Vagina (tissue), 2 donors: ENCODE data around the gene TRIAP1. TPM values are rescaled to one million over a fixed set of nuclear protein-coding genes. Genes with fewer than 3 reads are reported as not detected.

Experiments
- DNase-seq, 2 donors: peaks; one replicate each; pipeline ENCODE4 v3.0.0-alpha.2; 2017; ENCODE audit errors: extremely low spot score in 2 of 2
- H3K27ac ChIP-seq: fragments of 200-600 bp; sonication (generic); one replicate; pipeline ENCODE4 v1.5.1; 2019
- H3K27me3 ChIP-seq: fragments of 200-600 bp; sonication (generic); one replicate; pipeline ENCODE4 v1.5.1; 2019
- H3K36me3 ChIP-seq, 2 donors: fragments of 200-600 bp; sonication (generic); one replicate each; pipeline ENCODE4 v1.5.1; 2017 to 2019
- H3K4me1 ChIP-seq: fragments of 200-600 bp; sonication (generic); one replicate; pipeline ENCODE4 v1.5.1; 2019
- H3K4me3 ChIP-seq, 2 donors: fragments of 200-600 bp; sonication (generic); 1 replicate in 1 of 2; 2 replicates in 1 of 2; pipeline ENCODE4 v1.5.1; 2016 to 2019
- H3K9me3 ChIP-seq: fragments of 200-600 bp; sonication (generic); one replicate; pipeline ENCODE4 v1.5.1; 2019
- POLR2A ChIP-seq, 2 donors: fragments of 450-650 bp; IDR thresholded peaks; one replicate each; pipeline ENCODE4 v1.6.1; 2017; ENCODE audit warnings: antibody characterized with exemption in 2 of 2, mild to moderate bottlenecking in 2 of 2, moderate library complexity in 2 of 2
- POLR2AphosphoS5 ChIP-seq, 2 donors: sonication (generic); formaldehyde crosslinking; IDR thresholded peaks; one replicate each; pipeline ENCODE4 v1.9.0; 2017; ENCODE audit warnings: antibody characterized with exemption in 2 of 2, mild to moderate bottlenecking in 2 of 2, low read depth in 1 of 2; ENCODE audit not compliant: insufficient read depth in 1 of 2
- intact Hi-C: fragments of 100-400 bp; cut with DNase I; formaldehyde crosslinking; loops from one replicate; pipeline ENCODE4 v1.15.1; 2023
- total RNA-seq: library from RNA; depleted of rRNA; stranded (reverse); fragments of >200 nt; gene quantifications from one replicate; pipeline ENCODE4 v1.2.3, GENCODE V29; 2016
- TF ChIP-seq, protein P1 (sequence below), 3 experiments: fragments of 450-650 bp in 2 of 3; fragments of 200-600 bp in 1 of 3; sonication (generic) in 1 of 3; IDR thresholded peaks; one replicate each; pipeline ENCODE4 v1.5.1; 2017 to 2019; ENCODE audit warnings: antibody characterized with exemption in 3 of 3, mild to moderate bottlenecking in 2 of 3, moderate library complexity in 2 of 3

Gene TRIAP1
- total RNA-seq, 1 donor from 2014 or later, result 3.9 TPM

DNA sequence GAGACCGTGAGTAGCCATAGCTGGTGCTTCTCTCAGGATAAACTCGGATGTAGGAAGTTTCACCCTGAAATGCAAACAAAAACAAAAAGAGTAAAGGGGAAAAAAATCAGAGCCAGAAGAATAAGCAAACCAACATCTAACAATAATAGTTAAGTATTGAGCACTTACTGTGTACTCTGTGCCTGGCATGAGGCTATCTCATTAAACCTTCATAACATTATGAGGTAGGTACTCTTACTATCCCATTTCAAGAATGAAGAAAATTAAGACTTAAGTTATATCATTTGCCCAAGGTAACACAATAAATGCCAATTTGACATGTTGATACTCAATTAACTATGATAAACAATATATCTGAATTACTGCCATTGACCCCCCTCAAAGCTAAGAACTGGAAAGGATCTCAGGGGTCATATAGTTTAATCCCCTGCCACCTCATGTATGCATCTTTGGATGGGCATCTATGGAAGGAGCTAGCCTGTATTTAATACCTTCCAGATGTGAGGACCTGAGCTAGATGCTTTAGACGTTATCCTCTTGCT, 16.0 kb upstream of the TRIAP1 start:
- intact Hi-C loops, result no loop called here
- H3K4me1 ChIP-seq, result peaks cover 12% of the 10 kb centered on the region
- H3K36me3 ChIP-seq, result peaks cover 0 to 79% of the 10 kb centered on the region in 2 donors
- DNase-seq, result no peak
- TF ChIP-seq, protein P1, sequence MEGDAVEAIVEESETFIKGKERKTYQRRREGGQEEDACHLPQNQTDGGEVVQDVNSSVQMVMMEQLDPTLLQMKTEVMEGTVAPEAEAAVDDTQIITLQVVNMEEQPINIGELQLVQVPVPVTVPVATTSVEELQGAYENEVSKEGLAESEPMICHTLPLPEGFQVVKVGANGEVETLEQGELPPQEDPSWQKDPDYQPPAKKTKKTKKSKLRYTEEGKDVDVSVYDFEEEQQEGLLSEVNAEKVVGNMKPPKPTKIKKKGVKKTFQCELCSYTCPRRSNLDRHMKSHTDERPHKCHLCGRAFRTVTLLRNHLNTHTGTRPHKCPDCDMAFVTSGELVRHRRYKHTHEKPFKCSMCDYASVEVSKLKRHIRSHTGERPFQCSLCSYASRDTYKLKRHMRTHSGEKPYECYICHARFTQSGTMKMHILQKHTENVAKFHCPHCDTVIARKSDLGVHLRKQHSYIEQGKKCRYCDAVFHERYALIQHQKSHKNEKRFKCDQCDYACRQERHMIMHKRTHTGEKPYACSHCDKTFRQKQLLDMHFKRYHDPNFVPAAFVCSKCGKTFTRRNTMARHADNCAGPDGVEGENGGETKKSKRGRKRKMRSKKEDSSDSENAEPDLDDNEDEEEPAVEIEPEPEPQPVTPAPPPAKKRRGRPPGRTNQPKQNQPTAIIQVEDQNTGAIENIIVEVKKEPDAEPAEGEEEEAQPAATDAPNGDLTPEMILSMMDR (IDR thresholded peaks at IDR 0.05), result no peak
- no peak for TF ChIP-seq POLR2AphosphoS5 (IDR thresholded peaks at IDR 0.05; ENCODE audit: insufficient read depth in 1 of 2, low read depth in 1 of 2)
- H3K9me3 ChIP-seq, result no peaks in the 10 kb centered on the region
- no peak overlapping the region for H3K27ac ChIP-seq
- H3K4me3 ChIP-seq, result no peak overlapping the region
- H3K27me3 ChIP-seq, result no peaks in the 10 kb centered on the region

DNA sequence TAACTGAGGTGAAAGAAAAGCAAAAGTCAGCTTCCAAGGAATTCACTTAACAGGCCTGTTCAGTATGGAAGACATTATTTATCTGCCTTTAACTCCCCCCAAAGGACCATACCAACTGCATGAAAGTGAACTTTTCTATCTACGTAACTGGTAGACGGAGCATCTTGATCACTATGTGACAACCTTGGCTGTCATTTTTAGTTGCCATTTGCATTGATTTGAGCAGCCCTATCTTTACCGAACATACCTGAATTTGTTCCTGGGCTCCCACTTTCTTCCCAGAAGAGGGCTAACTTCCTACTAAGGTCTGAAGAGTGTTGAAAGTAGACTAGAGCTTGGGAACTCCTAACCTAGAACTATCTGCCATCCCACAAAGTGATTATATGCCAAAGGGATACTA, 14.0 kb upstream of the TRIAP1 start:
- DNase-seq, result no peak
- Histone ChIP-seq H3K4me3 (no peak overlapping the region), H3K27me3 (no peaks in the 10 kb centered on the region), H3K27ac (no peak overlapping the region), H3K36me3 (peaks cover 0 to 89% of the 10 kb centered on the region in 2 donors), H3K4me1 (no peaks in the 10 kb centered on the region), H3K9me3 (no peaks in the 10 kb centered on the region)
- TF ChIP-seq POLR2A (IDR thresholded peaks at IDR 0.05), result no peak
- no peak for TF ChIP-seq POLR2AphosphoS5 (IDR thresholded peaks at IDR 0.05; ENCODE audit: insufficient read depth in 1 of 2, low read depth in 1 of 2)
- TF ChIP-seq, protein P1 (IDR thresholded peaks at IDR 0.05), result no peak
- intact Hi-C loops, result no loop called here

DNA sequence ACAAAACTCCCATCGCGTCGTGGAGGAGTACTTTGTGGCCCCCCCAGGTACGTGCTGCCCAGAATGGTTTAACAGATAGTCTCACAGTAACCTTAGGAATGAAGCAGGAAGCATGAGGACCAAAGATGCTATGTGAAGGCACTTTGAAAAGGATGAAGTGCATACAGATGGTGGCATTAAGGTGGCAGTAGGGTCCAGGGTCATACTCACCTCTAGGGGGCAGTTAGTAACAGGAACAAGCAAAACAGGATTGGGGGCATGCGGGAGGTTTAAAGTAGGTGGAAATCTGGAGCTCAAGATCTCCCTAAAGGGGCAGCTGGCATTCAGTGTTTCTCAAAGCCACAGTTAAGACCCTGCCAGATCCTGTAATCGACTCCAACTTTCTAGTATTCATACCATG, 10.9 kb upstream of the TRIAP1 start:
- DNase-seq, result no peak
- Histone ChIP-seq H3K27me3 (no peaks in the 10 kb centered on the region), H3K4me1 (no peaks in the 10 kb centered on the region), H3K36me3 (peaks cover 0 to 59% of the 10 kb centered on the region in 2 donors), H3K9me3 (no peaks in the 10 kb centered on the region), H3K4me3 (no peak overlapping the region), H3K27ac (no peak overlapping the region)
- intact Hi-C loops, result no loop called here
- TF ChIP-seq, protein P1 (IDR thresholded peaks at IDR 0.05), result no peak
- TF ChIP-seq POLR2AphosphoS5 (IDR thresholded peaks at IDR 0.05; ENCODE audit: insufficient read depth in 1 of 2, low read depth in 1 of 2) (no peak), POLR2A (IDR thresholded peaks at IDR 0.05) (no peak)

DNA sequence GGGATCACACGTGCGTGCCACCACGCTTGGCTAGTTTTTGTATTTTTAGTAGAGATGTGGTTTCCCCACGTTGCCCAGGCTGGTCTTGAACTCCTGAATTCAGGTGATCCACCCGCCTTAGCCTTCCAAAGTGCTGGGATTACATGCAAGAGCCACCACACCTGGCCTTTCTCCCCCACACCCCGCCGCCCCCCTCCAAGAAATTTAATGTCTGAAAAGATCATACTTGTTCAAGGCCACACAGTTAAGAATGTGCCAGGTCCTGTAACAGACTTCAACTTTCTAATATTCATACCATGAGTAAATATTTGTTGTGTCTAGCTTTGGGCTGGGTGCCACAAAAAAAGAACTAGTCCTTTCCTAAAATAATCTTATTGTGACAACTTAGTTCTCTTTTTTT, 9.1 kb upstream of the TRIAP1 start:
- H3K36me3 ChIP-seq, result peaks cover 0 to 41% of the 10 kb centered on the region in 2 donors
- no peak overlapping the region for H3K4me3 ChIP-seq

GRCh38 chr12:120453977-120454376, 7.8 kb upstream of the TRIAP1 start:
- Histone ChIP-seq H3K27me3 (no peaks in the 10 kb centered on the region), H3K36me3 (peaks cover 0 to 39% of the 10 kb centered on the region in 2 donors), H3K4me1 (peaks cover 7% of the 10 kb centered on the region), H3K4me3 (no peak overlapping the region), H3K27ac (no peak overlapping the region), H3K9me3 (no peaks in the 10 kb centered on the region)
- no peak for DNase-seq
- intact Hi-C loops, result no loop called here
- TF ChIP-seq POLR2AphosphoS5 (IDR thresholded peaks at IDR 0.05; ENCODE audit: insufficient read depth in 1 of 2, low read depth in 1 of 2) (no peak), POLR2A (IDR thresholded peaks at IDR 0.05) (no peak)
- TF ChIP-seq, protein P1 (IDR thresholded peaks at IDR 0.05), result no peak

More for the DNA sequence above, 9.1 kb upstream of the TRIAP1 start:
- Histone ChIP-seq H3K27ac (no peak overlapping the region), H3K27me3 (no peaks in the 10 kb centered on the region), H3K9me3 (no peaks in the 10 kb centered on the region), H3K4me1 (no peaks in the 10 kb centered on the region)
- intact Hi-C loops, result no loop called here
- no peak for TF ChIP-seq POLR2AphosphoS5 (IDR thresholded peaks at IDR 0.05; ENCODE audit: insufficient read depth in 1 of 2, low read depth in 1 of 2)
- TF ChIP-seq, protein P1 (IDR thresholded peaks at IDR 0.05), result no peak
- TF ChIP-seq POLR2A (IDR thresholded peaks at IDR 0.05), result no peak
- no peak for DNase-seq
